GM21447 (cell line): Measurements from ENCODE around the gene B3GAT2.
"Not testable (repeated sequence)": the region's sequence is repeated elsewhere in the genome, so short reads cannot be mapped to it uniquely, and the experiment has no call there.

ENCODE experiments used
- ATAC-seq: cut with Tn5 transposase; IDR thresholded peaks from one replicate; pipeline ENCODE4 v1.9.1; 2021; ENCODE audit not compliant: unreplicated experiment

B3GAT2 gene, protein sequence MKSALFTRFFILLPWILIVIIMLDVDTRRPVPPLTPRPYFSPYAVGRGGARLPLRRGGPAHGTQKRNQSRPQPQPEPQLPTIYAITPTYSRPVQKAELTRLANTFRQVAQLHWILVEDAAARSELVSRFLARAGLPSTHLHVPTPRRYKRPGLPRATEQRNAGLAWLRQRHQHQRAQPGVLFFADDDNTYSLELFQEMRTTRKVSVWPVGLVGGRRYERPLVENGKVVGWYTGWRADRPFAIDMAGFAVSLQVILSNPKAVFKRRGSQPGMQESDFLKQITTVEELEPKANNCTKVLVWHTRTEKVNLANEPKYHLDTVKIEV

GRCh38 chr6:70956451-70957283 lies at the start of gene B3GAT2:
TSS of gene B3GAT2 (minus strand) at chr6:70957060. CDS start at chr6:70956429, 631 bp downstream.
- peak; percentile 3 for ATAC-seq

DNA sequence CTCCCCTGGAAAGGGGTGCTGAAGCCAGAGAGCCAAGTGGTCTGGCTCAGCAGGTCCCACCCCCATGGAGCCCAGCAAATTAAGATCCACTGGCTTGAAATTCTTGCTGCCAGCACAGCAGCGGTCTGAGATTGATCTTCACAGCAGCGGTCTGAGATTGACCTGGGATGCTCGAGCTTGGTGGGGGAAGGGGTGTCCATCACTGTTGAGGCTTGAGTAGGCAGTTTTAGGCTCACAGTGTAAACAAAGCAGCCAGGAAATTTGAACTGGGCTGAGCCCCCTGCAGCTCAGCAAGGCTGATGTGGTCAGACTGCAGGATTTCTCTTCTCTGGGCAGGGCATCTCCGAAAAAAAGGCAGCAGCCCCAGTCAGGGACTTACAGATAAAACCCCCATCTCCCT lies 41.3 kb upstream of the B3GAT2 start:
- ATAC-seq: no peak

GRCh38 chr6:70997379-70997778 lies 40.5 kb upstream of the B3GAT2 start:
- no peak for ATAC-seq

DNA sequence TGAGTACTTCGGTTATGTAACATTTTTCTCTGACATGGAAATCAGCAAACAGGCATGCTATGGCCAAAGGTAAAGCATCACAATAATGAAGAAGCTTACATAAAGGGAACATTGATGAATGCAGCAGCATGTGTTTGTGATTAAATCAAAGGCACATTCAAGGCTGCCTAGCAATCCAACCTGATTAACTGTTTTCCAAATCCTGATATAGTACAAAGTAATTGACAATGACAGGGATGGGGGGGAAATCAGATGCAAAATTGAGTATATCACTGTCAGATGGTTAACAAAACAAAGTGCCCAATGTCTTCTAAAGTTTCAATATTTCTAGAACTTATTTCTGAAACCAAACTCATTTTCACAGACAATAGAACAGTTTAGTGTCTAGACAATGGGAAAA lies 39.2 kb upstream of the B3GAT2 start:
- no peak for ATAC-seq

DNA sequence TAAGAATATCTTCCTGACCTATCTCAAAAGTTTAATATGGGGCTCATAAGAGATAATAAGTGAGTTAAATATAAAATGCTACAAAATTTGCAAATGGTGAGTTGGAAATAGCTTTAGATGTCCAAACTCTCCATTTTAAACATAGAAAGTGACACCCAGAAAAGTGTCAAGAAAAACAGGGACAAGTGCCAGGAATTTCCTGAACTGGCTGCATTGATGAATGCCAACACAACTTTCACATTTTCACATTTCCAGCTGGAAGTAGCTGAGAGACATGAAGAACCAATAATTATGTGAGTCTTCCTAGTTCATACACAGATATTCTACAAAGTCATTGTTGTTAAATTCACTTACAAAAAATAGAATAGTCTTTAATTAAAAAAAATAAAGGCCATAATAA lies 38.6 kb upstream of the B3GAT2 start:
- ATAC-seq: no peak

DNA sequence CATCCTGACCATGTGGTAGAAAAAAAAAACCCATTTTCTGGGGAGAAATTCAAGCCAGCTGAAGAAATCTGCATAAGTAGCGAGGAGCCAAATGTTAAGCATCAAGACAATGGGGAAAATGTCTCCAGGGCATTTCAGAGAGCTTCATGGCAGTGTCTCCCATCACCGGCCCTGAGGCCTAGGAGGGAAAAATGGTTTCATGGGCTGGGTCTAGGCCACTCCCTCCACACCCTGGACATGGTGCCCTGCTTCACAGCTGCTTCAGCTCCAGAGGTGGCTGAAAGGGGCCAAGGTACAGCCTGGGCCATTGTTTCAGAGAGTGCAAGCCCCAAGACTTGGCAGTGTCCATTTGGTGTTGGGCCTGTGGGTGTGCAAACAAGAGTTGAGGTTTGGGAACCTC lies 34.4 kb upstream of the B3GAT2 start:
- ATAC-seq: no peak

GRCh38 chr6:70985156-70985555 lies 28.3 kb upstream of the B3GAT2 start:
- no peak for ATAC-seq

- no peak for ATAC-seq
Measured at GRCh38 chr6:70982747-70983146, 25.9 kb upstream of the B3GAT2 start.

DNA sequence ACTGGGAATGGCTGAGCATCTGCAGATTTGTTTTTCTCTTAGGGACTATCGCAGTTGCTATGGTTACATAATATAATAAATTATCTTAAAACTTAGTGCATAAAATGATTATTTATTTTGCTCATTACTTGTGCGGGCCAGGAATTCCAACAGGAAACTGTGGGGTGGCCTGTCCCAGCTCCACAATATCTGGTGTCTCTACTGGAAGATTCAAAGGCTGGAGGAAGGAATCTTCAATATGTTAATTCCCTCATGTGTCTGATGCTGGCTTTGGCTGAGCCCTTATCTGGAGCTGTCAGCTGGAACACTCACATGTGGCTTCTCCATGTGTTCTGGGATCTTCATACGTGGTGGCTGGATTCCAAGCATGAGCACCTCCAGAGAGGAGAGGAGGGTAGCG lies 23.9 kb upstream of the B3GAT2 start:
- ATAC-seq: no peak

- ATAC-seq: no peak
Measured at GRCh38 chr6:70973604-70974003, 16.7 kb upstream of the B3GAT2 start.

DNA sequence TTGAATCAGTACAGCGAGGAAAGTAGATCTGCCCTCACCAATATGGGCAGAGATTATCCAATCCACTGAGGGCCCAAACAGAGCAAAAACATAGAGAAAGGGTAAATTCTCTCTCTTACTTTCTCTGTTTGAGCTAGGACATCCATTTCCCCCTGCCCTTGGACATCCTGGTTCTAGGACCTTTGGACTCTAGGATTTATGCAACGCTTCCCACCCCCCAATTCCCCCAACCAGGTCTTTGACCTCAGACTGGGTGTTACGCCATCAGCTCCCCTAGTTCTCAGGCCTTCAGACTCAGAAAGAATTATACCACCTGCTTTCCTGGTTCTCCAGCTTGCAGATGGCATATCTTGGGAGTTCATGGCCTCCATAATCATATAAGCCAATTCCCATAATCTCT lies 10.2 kb upstream of the B3GAT2 start:
- ATAC-seq: no peak

DNA sequence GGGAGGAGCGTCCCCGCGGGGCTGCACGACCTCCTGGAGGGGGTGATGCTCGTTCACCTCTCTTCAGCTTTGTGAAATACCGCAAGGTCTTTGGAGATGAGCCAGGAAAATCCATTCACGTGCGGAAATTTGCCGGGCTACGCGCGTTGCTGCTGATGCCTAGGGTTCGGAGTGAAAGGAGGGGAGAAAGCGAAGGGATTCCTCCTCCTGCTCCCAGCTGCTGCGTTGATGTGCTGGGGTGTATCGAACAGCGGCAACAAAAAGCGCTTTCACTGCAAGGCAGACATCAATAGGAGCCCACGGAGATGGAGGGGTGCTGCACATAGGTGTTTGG lies 391 bp upstream of the B3GAT2 start:
- no peak for ATAC-seq

- peak; percentile 2 for ATAC-seq
Measured at GRCh38 chr6:70956191-70956450, 739 bp downstream of the B3GAT2 start.

DNA sequence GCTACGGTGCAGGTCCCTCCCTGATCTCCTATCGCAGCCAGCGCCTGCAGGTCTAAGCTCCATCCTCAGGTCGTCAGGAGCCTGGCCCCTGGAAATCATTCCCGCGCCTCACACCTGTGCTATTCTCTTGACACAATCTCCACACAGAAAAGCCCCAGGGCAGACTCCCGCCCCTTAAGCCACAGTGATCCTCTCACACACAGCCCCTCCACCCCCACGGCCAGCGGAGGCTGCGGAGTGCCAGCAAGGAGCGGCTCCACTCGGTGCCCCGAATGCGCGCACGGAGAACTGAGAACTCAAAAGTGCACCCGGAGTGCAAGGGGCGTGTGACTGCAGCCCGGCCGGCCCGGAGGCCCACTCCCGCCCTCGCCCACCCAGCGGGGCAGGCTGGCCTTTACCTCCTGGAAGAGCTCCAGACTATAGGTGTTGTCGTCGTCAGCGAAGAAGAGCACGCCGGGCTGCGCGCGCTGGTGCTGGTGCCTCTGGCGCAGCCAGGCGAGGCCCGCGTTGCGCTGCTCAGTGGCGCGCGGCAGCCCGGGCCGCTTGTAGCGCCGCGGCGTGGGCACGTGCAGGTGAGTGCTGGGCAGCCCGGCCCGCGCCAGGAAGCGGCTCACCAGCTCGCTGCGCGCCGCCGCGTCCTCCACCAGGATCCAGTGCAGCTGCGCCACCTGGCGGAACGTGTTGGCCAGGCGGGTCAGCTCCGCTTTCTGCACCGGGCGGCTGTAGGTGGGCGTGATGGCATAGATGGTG lies 1.2 kb downstream of the B3GAT2 start:
- peak; percentile 92 for ATAC-seq

GRCh38 chr6:70954750-70955149 lies 2.1 kb downstream of the B3GAT2 start:
- no peak for ATAC-seq

DNA sequence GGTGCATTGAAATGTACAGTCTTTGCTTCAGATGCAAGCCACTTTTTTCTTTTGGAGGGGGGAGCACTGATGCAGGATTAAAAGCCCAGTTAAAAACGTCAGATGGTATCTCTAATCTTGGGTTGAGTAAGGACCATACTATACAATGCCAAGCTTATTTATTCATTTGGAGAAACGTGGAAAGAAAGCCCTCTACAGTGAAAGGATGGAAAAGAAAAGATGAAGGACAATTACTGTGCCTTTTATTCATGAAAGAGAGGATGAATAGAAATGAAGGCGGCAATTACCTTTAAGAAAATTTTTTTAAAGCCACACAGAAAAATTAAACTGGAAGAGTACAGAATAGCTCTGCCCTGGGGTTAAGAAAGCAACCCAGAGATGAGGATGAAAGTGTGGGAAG lies 2.7 kb downstream of the B3GAT2 start:
- no peak for ATAC-seq

- no peak for ATAC-seq
Measured at GRCh38 chr6:70952608-70953165, 4.2 kb downstream of the B3GAT2 start.

DNA sequence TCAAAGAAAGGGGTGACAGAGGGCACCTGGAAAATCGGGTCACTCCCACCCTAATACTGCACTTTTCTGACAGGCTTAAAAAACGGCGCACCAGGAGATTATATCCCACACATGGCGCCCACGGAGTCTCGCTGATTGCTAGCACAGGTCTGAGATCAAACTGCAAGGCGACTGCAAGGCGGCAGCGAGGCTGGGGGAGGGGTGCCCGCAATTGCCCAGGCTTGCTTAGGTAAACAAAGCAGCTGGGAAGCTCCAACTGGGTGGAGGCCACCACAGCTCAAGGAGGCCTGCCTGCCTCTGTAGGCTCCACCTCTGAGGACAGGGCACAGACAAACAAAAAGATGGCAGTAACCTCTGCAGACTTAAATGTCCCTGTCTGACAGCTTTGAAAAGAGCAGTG lies 12.5 kb downstream of the B3GAT2 start:
- ATAC-seq: not testable (repeated sequence)

DNA sequence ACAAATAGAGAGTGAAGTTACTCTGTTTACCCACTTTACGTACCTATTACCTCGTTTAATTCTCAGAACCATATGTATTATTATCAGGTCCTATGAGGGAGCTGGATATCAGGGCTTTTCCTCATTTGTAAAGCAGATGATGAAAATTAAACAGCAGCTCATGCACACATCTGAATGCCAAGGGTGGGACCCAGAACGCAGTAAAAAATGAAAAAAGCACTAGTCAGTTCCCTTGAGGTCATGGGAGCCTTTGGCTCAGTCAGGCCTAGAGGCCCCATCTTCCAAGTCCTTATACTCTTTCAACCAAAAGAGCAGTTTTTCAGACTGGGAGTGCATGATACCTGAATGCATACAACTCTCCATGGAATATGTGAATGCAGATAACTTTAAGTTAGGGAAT lies 23.0 kb downstream of the B3GAT2 start:
- no peak for ATAC-seq

DNA sequence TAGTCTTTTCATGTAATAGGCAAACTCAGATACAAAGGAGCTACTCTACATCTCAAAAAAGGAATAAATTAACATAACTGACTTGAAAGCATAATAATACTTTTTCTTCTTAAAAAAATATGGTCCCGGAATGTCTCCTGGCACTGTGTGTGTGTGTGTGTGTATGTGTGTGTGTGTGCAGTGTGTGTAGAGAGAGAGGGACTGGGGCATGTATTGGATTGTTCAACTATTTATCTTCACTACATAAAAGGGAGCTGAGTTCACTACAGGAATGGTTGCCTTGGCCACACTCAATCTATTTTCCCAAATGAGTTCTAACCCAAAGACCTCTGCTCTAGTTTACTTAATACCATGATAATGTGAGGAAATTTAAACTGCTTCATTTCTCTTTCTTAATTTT lies 51.1 kb downstream of the B3GAT2 start:
- no peak for ATAC-seq

- ATAC-seq: no peak
Measured at GRCh38 chr6:70903665-70904452, 53.0 kb downstream of the B3GAT2 start.
